PFSK-1 (cell line): ENCODE measurements around the gene RBFOX1.

Experiments used
- FOXP2 ChIP-seq: optimal IDR thresholded peaks from 2 replicates; pipeline ENCODE3; 2011; ENCODE audit warnings: borderline replicate concordance, control low read depth, inconsistent platforms; ENCODE audit not compliant: insufficient read depth; ENCODE audit errors: extremely low read length, extremely low read depth
- POLR2AphosphoS5 ChIP-seq: IDR thresholded peaks from 2 replicates; pipeline ENCODE4 v1.6.1; 2012; ENCODE audit warnings: low read depth, mild to moderate bottlenecking, control low read depth, low read length, moderate library complexity
- SIN3A ChIP-seq: IDR thresholded peaks from 2 replicates; pipeline ENCODE4 v1.6.1; 2012; ENCODE audit warnings: mild to moderate bottlenecking, low read length, moderate library complexity, borderline replicate concordance; ENCODE audit not compliant: insufficient read depth
- TAF1 ChIP-seq: IDR thresholded peaks from 2 replicates; pipeline ENCODE4 v1.6.1; 2012; ENCODE audit warnings: low read length, control low read depth, borderline replicate concordance; ENCODE audit not compliant: insufficient read depth
- TF ChIP-seq, protein P1 (sequence below), 2 experiments: IDR thresholded peaks; 2 replicates each; pipeline versions ENCODE4 v1.6.1 to v1.8.0; 2011 to 2012; ENCODE audit warnings: low read depth in 2 of 2, low read length in 2 of 2, control low read depth in 1 of 2, inconsistent platforms in 1 of 2, mild to moderate bottlenecking in 1 of 2, moderate library complexity in 1 of 2; ENCODE audit not compliant: insufficient read depth in 1 of 2

Gene RBFOX1

DNA sequence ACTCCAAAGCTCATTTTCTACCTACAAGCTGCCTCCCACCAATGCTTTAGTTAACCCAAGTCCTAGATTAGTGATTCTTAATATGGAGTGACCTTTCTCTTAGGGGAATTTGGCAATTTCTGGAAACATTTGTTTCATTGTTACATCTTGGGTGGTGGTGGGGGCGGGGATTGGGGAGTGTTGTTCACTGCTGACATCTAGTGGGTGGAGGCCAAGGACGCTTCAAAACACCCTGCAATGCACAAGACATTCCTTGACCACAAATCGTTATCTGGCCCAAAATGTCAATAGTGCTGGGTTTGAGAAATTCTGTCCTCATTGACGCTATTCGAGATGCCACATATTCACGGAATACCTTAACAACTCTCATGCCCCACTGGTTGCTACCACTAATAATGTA is 282.9 kb downstream of the RBFOX1 start:
- TF ChIP-seq POLR2AphosphoS5: no peak
- TF ChIP-seq SIN3A: no peak
- no peak for TF ChIP-seq TAF1
- TF ChIP-seq, protein P1, sequence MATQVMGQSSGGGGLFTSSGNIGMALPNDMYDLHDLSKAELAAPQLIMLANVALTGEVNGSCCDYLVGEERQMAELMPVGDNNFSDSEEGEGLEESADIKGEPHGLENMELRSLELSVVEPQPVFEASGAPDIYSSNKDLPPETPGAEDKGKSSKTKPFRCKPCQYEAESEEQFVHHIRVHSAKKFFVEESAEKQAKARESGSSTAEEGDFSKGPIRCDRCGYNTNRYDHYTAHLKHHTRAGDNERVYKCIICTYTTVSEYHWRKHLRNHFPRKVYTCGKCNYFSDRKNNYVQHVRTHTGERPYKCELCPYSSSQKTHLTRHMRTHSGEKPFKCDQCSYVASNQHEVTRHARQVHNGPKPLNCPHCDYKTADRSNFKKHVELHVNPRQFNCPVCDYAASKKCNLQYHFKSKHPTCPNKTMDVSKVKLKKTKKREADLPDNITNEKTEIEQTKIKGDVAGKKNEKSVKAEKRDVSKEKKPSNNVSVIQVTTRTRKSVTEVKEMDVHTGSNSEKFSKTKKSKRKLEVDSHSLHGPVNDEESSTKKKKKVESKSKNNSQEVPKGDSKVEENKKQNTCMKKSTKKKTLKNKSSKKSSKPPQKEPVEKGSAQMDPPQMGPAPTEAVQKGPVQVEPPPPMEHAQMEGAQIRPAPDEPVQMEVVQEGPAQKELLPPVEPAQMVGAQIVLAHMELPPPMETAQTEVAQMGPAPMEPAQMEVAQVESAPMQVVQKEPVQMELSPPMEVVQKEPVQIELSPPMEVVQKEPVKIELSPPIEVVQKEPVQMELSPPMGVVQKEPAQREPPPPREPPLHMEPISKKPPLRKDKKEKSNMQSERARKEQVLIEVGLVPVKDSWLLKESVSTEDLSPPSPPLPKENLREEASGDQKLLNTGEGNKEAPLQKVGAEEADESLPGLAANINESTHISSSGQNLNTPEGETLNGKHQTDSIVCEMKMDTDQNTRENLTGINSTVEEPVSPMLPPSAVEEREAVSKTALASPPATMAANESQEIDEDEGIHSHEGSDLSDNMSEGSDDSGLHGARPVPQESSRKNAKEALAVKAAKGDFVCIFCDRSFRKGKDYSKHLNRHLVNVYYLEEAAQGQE (IDR thresholded peaks at IDR 0.05; ENCODE audit: insufficient read depth in 1 of 2, low read depth in 2 of 2, low read length in 2 of 2): no peak
- TF ChIP-seq FOXP2: no peak

DNA sequence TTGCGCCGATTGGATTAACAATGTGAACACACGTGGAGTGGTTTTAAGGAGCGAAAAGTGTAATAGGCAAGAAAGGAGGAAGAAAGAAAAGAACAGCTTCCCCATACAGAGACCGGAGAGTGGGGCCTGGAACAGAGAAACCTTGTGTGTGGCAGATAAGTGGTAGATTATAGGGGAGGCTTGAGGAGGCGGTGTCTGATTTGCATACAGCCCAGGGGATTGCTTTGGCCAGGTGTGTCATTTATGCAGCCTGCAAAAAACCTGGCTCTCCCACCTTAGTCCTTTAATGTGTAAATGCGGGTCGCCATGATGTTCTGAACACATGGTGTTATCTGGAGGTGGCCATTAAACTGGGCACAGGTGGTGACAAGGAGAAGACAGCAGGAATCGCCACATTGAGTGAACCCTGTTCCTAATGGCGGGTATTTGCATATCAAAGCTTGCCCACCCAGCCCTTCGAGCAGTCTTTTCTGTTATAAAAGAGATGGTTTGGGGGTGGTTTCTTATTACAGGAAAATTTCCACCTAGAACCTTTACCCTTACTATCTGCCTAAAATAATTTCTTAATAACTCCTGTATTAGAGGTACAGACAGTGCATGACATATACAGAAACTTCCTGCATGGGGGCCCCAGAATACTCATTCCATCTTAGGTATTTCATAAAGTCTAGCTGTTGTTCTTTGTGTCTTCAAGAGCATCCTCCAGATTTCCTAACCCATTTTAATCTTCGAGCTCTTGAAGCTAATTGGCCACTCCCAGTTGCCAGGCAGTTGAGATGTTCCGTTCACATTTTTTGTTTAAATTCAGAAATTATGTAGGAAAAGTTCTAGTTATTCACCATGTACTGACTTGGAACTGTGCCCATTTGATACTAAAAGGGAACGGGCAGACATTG is 292.5 kb downstream of the RBFOX1 start:
- TF ChIP-seq SIN3A: no peak
- TF ChIP-seq, protein P1 (IDR thresholded peaks at IDR 0.05; ENCODE audit: insufficient read depth in 1 of 2, low read depth in 2 of 2, low read length in 2 of 2): no peak
- no peak for TF ChIP-seq FOXP2
- TF ChIP-seq POLR2AphosphoS5: no peak
- no peak for TF ChIP-seq TAF1

DNA sequence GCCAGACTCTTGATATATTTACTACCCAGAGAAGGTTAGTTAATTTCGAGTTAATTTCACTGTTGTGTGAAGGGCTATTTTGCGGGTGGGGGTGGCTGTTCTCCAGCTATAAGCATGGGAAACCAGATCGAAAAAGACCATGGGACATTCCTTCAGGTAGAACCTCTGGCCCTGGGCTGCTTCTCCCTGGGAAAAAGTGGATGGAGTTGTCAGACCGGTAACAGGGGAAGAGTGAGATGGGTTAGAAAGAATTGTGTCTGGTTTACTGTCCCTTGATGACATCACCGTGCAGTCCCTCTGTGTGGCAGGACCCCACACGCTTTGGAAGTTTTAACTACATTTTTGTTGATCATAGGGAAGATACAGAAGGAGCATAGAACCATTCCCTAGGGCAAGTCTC is 296.3 kb downstream of the RBFOX1 start:
- no peak for TF ChIP-seq TAF1

DNA sequence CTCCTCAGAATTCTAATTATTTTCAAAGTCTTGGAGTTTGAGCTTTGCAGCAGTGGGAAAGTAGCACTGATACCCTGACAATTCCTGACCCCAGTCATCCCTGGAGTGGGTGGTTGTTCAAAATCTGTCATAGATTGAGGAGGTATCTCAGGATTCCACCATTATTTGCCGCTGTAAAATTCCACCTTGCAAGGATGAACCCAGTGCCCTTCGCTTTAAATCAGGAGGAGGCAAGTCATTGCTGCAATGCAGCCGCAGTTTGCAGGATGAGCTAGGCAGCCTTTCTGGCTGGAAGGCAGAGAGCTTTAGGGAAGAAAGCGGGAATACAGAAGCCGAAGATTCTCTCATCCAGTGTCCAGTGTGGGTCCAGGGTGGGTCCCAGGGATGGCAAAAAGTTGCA is 296.9 kb downstream of the RBFOX1 start:
- no peak for TF ChIP-seq POLR2AphosphoS5
- TF ChIP-seq TAF1: no peak
- no peak for TF ChIP-seq FOXP2
- no peak for TF ChIP-seq SIN3A
- TF ChIP-seq, protein P1 (IDR thresholded peaks at IDR 0.05; ENCODE audit: insufficient read depth in 1 of 2, low read depth in 2 of 2, low read length in 2 of 2): no peak

DNA sequence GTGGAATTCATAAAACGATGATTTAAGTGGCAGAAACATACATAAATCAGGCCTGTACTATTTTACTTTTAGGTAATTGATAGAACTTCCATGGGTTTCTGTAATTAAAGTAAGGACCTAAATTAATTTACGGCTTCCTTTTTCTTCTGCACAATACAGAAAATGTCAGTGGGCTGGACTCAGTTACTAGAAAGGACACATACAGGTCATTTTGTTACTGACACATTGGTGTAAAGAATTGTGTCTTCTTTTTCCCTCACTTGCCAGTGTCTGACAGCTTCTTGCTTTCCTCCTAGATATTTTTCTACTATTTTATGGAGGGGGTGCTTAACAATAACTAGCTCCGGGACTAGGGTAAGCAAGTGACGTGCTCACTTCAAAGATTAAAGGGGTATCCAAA is 304.8 kb downstream of the RBFOX1 start:
- no peak for TF ChIP-seq POLR2AphosphoS5
- TF ChIP-seq, protein P1 (IDR thresholded peaks at IDR 0.05; ENCODE audit: insufficient read depth in 1 of 2, low read depth in 2 of 2, low read length in 2 of 2): no peak
- TF ChIP-seq FOXP2: no peak
- no peak for TF ChIP-seq SIN3A
- TF ChIP-seq TAF1: no peak
